ENCODE measurements around the gene MAPK14.

The MAPK14 gene

DNA sequence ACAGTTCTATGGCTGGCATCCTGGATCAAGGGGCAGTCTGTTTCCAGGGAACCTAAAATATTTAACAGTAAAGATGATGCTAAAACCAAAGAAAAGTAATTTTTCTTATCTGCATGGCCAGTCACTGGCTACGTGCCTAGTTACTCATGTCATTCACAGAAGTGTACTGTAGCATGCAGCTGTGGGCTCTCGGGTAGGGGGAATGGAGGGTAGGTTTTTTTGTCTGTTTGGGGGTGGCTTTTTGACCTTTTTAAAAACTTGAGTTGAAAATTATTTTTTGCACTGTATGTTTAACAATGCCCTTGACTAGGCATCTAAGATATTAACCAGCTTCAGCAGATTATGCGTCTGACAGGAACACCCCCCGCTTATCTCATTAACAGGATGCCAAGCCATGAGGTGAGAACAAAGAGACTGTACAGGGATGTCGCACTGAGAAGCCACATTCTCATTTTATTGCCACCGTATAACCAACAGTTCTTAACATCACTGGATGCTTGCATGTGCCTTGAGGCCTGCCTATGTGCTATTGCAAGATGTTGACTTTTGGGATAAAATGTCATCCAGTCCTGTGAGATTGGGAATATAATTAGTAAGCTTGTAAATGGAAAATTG lies 72.4 kb downstream of the MAPK14 start:
- no peak for DNase-seq (ENCODE audit: low read depth in 2 of 2)

DNA sequence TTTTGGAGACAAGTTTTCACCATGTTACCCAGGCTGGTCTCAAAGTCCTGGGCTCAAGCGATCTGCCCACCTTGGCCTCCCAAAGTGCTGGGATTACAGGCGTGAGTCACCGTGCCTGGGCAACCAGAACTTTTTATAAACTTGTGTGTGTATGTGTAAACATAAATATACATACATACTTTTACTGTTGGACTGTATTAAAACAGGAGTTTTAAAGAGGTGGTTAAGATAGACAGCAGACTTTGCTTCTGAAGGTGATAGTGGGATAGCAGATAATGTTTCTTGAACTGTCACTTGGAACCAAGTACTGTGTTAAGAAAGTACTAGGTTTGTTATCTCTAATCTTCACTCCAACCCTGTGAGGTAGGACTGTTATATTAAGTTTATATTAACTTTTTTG lies 74.1 kb downstream of the MAPK14 start:
- no peak for DNase-seq (ENCODE audit: low read depth in 2 of 2)

DNA sequence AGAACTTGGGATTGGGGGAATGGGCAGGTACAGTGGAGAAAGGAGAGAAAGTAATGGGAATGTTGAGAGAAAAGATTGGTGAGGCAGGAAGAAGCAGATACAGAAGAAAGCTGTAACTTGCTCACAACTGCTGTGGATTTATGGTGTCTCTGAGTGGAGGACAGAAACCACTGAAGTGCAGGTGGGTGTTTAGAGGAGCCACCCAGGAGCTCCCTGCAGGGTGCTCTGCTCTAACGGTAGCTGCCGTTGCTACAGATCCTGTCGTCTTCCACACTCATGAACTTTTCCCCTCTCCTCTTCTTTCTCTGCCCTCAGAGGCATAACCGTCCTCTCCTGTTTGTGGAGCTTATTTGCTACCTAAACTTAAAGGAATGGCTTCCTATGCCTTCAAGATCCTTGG lies 75.2 kb downstream of the MAPK14 start:
- no peak for DNase-seq (ENCODE audit: low read depth in 2 of 2)

DNA sequence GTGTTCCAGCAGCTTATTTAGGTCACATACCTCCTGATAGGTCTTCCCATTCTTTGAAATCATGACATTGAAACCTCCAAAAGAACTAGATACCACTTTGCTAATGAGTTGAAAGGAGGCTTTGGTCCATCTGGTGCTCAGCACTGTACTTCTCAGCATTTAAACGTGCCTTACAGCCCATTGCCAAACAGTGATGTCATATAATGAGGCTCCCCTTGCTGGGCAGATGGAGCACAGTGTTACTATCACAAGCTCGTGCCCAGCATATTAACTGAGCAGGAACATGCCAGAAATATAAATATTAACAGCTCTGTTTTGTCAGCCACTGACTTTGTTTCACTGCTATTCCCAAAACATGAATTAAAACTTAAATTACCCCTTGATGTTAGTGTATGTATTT lies 77.2 kb downstream of the MAPK14 start:
- DNase-seq (ENCODE audit: low read depth in 2 of 2): no peak

DNA sequence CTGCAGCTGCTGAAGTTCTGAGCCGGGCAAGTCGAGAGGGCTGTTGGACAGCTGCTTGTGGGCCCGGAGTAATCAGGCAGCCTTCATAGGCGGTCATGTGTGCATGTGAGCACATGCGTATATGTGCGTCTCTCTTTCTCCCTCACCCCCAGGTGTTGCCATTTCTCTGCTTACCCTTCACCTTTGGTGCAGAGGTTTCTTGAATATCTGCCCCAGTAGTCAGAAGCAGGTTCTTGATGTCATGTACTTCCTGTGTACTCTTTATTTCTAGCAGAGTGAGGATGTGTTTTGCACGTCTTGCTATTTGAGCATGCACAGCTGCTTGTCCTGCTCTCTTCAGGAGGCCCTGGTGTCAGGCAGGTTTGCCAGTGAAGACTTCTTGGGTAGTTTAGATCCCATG lies 81.5 kb downstream of the MAPK14 start:
- no peak for DNase-seq (ENCODE audit: low read depth in 2 of 2)

DNA sequence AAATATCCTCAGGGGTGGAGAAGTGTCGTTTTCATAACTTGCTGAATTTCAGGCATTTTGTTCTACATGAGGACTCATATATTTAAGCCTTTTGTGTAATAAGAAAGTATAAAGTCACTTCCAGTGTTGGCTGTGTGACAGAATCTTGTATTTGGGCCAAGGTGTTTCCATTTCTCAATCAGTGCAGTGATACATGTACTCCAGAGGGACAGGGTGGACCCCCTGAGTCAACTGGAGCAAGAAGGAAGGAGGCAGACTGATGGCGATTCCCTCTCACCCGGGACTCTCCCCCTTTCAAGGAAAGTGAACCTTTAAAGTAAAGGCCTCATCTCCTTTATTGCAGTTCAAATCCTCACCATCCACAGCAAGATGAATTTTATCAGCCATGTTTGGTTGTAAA lies 82.4 kb downstream of the MAPK14 start:
- DNase-seq (ENCODE audit: low read depth in 2 of 2): no peak

DNA sequence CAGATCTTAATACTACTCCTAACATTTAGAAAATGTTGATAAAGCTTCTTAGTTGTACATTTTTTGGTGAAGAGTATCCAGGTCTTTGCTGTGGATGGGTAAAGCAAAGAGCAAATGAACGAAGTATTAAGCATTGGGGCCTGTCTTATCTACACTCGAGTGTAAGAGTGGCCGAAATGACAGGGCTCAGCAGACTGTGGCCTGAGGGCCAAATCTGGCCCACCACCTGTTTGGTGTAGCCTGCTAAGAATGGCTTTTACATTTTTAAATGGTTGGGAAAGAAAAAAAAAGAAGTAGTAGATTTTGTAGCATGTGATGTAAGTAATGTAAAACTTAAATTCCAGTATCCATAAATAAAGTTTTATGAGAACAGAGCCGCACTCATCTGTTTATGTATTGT lies 83.3 kb downstream of the MAPK14 start:
- no peak for DNase-seq (ENCODE audit: low read depth in 2 of 2)

DNA sequence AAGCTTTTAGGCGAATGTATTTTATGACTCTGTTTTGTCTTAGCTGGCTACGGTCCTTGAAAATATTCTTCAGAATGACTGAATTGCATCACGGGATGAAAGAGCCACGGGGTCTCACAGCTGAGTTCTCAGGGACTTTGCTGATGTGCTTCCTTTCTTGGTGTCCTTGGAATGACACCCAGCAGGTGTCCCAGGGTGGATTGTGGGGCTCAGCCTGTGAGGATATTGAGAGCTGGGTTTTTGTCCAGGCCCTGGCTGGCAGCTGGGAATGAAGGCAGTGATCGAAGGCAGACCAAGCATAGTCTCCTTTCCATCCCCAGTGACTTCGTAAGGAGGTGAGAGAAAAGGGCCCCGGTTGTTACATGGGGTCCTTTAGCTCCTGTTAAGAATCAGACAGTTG lies 83.9 kb downstream of the MAPK14 start:
- DNase-seq (ENCODE audit: low read depth in 2 of 2): no peak

DNA sequence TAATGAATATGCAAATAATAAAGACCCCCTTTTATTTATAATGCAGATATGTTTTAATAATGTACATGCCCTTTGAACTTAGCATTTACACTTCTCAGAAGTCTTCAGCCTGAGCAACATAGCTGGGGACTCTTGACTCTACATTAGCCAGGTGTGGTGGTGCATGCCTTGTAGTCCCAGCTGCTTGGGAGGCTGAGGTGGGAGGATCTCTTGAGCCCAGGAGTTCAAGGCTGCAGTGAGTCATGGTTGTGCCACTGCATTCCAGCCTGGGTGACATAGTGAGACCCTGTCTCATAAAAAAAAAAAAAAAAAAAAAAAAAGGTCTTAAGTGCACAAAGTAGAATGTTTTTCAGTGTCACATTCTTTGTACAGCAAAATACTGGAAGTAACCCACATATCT lies 85.4 kb downstream of the MAPK14 start:
- DNase-seq (ENCODE audit: low read depth in 2 of 2): no peak

DNA sequence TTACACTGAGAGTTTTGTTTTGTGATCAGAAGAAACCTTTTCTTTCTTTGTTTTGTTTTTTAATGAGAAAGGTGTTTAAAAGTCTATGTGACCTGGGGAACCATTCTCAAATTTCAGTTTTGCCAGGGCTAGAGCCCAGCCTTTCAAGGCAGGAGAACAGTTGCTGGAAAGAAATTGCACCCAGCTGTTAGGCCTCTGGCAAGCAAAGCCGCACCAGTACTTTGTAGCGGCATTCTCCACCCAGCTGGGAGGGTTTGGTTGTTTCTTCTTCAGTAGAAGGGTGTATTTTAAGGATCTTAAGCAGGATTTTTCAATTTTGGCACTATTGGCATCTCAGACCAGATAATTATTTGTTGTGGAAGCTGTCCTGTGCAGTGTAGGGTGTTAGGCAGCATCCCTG lies 86.1 kb downstream of the MAPK14 start:
- DNase-seq (ENCODE audit: low read depth in 2 of 2): no peak

DNA sequence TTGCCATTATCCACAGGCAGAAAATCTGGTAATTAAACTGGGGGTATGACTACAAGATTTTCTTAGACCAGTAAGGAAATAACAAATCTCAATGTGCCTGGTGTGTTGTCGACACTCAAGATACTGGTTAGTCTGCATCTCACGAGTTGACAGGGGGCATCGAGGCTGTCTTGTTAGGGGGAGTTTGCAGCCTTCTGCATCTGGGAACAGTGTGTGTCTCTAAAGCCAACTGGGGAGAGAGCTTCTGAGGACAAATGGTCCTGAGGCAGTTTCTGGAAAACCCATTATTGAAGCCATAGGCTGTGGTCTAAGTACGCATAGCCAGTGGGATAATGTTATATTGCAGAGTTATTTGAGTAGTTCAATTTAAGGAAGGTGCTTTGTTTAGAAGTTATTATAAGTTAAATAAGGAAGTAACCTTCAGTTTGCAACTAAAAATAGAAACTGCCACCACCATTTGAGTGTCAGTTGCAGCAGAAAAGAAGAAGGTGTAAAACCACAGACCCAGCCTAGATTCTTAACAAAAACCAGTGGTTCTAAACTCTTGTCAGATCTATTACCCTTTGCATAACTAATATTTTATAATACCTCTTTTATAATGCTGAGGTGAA lies 87.3 kb downstream of the MAPK14 start:
- DNase-seq (ENCODE audit: low read depth in 2 of 2): no peak

DNA sequence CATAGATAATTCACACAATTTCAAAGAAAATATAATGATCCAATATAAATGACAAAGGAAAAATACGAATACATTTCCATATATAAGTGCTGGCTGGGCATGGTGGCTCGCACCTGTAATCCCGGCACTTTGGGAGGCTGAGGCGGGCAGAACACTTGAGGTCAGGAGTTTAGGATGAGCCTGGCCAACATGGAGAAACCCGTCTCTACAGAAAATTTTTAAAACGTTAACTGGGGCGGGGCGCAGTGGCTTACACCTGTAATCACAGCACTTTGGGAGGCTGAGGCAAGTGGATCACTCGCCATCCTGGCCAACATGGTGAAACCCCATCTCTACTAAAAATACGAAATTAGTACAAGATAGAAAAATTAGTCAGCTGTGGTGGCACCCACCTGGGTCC lies 87.8 kb downstream of the MAPK14 start:
- DNase-seq (ENCODE audit: low read depth in 2 of 2): no peak

DNA sequence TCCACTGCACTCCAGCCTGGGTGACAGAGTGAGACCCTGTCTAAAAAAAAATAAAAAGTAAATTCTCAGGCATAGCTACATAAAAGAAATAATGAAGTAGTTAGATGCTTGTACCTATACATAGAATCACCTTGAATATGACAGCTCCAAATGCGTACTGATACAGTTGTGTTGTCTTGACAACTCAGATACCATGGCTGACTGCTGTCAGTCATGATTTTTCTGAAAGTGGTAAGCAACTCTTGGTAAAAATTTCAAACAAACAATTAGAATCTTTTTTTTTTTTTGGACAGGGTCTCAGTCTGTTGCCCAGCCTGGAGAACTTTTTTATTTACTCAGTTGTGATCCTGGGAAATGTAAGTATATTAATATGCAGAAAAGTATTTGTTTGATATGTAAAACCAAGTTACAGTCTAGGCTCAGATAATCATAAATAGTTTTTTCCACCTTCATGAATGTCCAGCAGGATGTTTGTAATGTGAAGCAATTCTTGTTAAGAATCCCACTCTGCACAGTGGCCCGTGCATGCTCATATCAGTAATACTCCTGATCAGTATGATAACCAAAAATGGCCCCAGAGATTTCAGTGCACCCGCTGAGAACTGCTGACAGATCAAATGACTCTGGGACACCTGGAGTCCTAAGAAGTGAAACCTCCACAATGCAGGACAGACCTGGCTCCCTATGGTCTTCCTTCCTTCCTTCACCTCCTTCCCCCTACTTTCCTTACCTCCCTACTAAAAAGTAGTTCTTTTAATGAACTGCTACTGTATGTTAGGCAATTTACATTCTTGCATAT lies 88.7 kb downstream of the MAPK14 start:
- DNase-seq (ENCODE audit: low read depth in 2 of 2): no peak

DNA sequence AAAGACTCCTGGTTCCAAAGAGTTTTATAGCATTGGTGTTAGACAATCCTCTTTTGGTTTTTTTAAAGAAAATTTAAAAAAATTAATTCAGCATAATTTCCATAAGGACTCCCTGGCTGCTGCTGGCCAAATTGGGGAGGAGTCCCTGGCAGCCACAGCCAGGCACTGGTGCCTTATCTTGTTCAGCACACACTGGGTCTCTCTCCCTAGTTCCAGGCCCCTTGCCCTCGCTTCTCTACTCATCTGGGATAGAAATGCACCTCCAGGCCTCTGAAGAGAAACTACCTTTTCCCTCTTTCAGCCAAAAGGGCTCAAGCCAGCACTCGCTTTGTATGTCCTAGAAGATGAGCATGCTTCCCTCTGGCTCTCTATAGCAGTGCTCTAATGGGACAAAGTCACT lies 89.3 kb downstream of the MAPK14 start:
- no peak for DNase-seq (ENCODE audit: low read depth in 2 of 2)

DNA sequence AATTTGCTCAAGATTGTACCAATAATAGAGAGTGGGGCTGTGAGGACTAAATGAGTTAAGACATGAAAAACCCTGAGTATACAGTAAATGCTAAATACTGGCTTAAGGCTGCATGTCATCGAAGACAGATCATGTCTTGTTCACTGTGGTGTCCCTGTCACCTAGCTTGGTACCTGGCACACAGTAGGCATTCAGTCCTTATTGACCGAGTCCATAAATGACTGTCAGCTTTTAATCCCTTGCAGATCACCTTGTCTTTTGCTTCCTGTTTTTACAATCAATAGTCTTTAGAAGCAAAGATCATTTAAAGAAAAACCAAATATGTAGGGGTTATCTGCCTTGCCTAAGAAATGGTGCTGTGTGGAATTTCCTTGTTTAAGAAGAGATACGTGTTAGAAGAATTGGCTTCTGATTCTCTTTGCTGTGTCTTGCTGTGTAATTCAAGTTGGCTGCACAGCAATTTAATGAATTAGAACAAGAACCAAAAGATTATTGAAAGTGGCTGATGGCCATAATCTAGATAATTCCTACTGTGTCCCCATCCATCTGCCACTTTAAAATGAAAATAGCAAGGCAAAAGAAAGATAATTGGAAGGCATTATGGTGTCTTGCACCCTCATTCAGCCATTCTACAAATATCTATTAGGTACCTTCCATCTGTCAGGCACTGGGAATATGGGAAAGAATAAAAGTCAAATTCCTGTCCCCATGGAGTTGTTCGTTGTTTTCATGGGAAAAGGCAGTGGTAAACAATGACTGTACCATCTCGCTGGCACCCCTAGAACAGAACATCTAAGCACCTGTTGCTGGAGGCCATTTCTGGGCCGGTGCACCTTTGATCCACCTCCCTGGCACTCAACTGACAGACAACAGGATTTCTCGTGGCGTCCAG lies 90.3 kb downstream of the MAPK14 start:
- DNase-seq (ENCODE audit: low read depth in 2 of 2): no peak

DNA sequence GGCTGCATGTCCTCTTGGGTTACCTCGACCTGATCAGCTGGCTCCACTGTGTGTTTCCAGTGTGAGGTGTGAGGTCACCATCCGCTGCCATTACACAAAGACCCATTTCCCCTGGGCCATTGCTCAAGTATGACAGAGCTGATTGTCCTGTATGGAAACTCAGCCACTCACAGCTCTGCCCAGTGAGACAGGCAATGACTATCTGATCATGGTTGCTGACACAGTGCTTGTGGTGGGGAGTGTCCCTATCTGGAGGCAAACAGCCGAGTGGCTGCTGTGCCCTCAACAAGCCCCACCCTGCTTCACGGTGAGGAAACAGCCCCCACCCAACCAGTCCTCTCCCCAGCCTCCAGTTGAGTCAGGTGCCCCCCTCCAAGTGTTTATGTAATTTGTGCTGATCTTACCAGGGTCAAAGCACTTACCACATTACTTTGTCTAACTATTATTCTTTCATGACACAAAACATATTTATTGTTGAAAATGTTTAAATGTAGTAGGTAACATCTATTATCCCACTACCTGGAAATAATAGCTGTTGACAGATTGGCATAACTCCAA lies 91.0 kb downstream of the MAPK14 start:
- peak; percentile 44 to 52 for DNase-seq (ENCODE audit: low read depth in 2 of 2)

DNA sequence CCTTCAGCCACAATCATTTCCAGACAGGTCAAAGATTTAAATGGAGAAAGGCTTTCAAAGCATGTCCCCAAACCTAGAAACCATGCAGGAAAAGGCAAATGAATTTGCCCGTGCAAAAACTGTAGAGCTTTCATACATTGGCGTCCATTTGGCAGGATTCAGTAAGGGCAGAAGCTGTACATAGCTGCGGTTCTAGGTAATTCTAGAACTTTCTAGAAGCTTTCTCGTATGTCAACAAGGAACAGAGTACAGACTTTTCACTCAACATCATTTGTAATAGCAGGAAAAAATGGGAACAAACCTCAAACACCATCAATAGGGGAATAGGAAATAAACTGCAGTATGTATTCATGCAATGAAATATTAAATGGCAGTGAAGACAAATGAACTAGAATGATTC lies 91.6 kb downstream of the MAPK14 start:
- DNase-seq (ENCODE audit: low read depth in 2 of 2): no peak

DNA sequence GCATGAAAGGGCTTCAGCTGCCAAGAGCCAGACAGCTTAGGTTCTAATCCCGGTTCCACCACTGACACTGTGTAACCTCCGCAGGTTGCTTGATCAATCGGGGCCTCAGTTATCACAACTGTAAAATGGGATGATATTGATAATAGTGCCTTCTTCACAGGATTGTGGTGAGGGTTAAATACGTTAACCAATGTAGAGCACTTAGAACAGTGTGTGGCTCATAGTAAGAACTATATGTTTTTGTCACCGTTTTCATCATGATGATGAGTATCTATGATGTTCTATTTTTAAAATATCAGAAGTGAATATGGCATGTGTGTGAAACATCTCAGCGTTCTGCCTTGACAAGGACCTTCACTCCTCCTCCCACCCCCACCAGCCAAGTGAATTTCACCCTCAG lies 92.4 kb downstream of the MAPK14 start:
- no peak for DNase-seq (ENCODE audit: low read depth in 2 of 2)

DNA sequence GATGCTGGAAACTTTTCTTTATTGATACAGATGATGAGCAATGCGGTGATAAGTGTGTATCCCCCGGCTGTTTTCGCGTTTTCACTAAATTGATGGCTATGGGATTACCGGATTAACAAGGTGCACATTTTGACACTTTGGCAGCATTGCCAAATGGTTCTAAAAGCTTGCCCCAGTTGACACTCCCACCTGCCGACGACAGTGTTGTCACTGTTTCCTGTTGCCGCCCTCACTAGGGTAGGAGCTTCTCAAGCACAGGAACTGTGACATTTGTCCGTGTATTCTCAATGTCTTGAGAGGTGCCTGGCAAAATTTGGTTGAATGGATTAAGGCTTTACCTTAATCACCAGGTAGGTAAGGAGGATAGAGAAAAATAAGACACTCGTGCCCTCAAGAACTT lies 92.9 kb downstream of the MAPK14 start:
- peak; percentile 51 to 73 for DNase-seq (ENCODE audit: low read depth in 2 of 2)

DNA sequence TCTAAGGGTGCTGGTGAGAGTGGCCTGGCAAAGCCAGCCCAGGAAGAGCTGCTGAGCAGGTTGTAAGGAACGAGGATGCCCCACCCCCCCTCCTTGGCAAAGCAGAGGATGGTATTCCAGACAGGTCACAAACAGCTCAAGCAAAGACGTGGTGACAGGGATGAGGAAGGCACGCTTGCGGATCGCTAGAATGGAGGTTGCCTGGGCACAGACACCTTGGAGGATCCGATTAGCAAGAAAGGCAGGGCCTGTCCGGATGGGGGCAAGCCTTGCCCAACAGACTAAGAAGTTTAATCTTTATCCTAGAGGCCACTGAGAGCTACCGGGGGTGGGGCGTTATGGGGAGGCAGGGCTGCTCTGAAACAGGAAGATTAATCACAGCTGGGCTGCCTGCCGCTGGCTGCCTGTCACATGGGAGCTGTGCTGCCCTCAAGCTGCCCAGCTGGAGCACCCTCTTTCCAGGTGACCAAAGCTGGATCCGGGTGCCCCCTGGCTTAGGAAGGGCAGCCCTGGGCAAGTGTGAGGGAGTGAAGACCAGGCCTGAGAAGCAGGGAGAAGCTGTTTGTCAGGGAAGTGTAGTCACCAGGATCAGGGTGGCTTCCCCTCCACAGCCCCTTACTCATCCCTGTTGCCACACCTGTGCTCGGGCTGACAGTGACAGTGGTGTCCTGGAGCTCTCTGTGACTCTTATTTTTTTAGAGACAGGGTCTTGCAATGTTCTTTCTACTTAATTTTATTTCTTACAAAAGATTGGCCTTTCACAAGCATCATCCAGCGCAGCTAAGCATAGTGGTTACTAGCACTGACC lies 93.6 kb downstream of the MAPK14 start:
- DNase-seq (ENCODE audit: low read depth in 2 of 2): peak; percentile 42 to 57
